Gastrocnemius medialis (tissue), 4 donors: Measurements from ENCODE around the gene HPCAL1. TPM values are rescaled to one million over a fixed set of nuclear protein-coding genes. Genes with fewer than 3 reads are reported as not detected.

Source experiments
- ATAC-seq, 2 donors: fragments of 150-250 bp; one replicate each; pipeline ENCODE4 v1.9.1; 2016
- DNase-seq, 2 donors: peaks; one replicate each; pipeline ENCODE4 v3.0.0-alpha.2; 2019
- H3K27ac ChIP-seq, 4 donors: fragments of 200-600 bp; sonication (generic); 1 replicate in 1 of 4; 2 replicates in 3 of 4; pipeline ENCODE4 v1.5.1; 2016 to 2018; ENCODE audit warnings: mild to moderate bottlenecking in 2 of 4, moderate library complexity in 1 of 4
- H3K27me3 ChIP-seq, 3 donors: fragments of 200-600 bp; sonication (generic) in 2 of 3; 1 replicate in 1 of 3; 2 replicates in 2 of 3; pipeline versions ENCODE4 v1.5.1 to v1.6.0; 2016 to 2019; ENCODE audit warnings: mild to moderate bottlenecking in 1 of 3, moderate library complexity in 1 of 3
- H3K36me3 ChIP-seq, 2 donors: fragments of 200-600 bp; sonication (generic) in 1 of 2; one replicate each; pipeline ENCODE4 v1.5.1; 2017 to 2018
- H3K4me1 ChIP-seq, 2 donors: fragments of 200-600 bp; sonication (generic) in 1 of 2; one replicate each; pipeline ENCODE4 v1.5.1; 2016 to 2017; ENCODE audit warnings: mild to moderate bottlenecking in 2 of 2
- H3K4me3 ChIP-seq, 4 donors: fragments of 200-600 bp; sonication (generic) in 3 of 4; 1 replicate in 1 of 4; 2 replicates in 3 of 4; pipeline ENCODE4 v1.5.1; 2016 to 2019; ENCODE audit warnings: mild to moderate bottlenecking in 2 of 4
- H3K9me3 ChIP-seq, 3 donors: fragments of 200-600 bp; sonication (generic) in 2 of 3; 1 replicate in 1 of 3; 2 replicates in 2 of 3; pipeline ENCODE4 v1.5.1; 2016 to 2019
- CTCF ChIP-seq, 5 experiments: fragments of 450-650 bp in 3 of 5; fragments of 200-600 bp in 2 of 5; sonication (generic) in 2 of 5; IDR thresholded peaks in 4 of 5; conservative IDR thresholded peaks in 1 of 5; 1 replicate in 4 of 5; 2 replicates in 1 of 5; pipeline ENCODE4 v1.5.1; 2016 to 2019; ENCODE audit warnings: antibody characterized with exemption in 5 of 5, mild to moderate bottlenecking in 3 of 5, moderate library complexity in 3 of 5
- POLR2A ChIP-seq, 2 donors: fragments of 450-650 bp; IDR thresholded peaks; one replicate each; pipeline ENCODE4 v1.6.1; 2017; ENCODE audit warnings: antibody characterized with exemption in 2 of 2, mild to moderate bottlenecking in 2 of 2, moderate library complexity in 2 of 2
- in situ Hi-C, 4 donors: fragments of 200-750 bp; cut with MboI; loops; one replicate each; pipeline versions ENCODE4 v1.15.0 to v1.8.0; 2017; ENCODE audit warnings: low sequenced_read_pairs in 4 of 4
- intact Hi-C: fragments of 100-400 bp; cut with DNase I; formaldehyde crosslinking; loops from one replicate; pipeline ENCODE4 v1.15.1; 2023; ENCODE audit warnings: low total_unique reads
- total RNA-seq, 4 donors: library from RNA; depleted of rRNA; stranded (reverse); fragments of >200 nt; gene quantifications; one replicate each; pipeline versions ENCODE4 v1.1.0 to v1.2.3, GENCODE V29; 2016

Gene HPCAL1
- total RNA-seq, 4 donors from 2014 or later, result 29.0 to 45.5 (median 34.5) TPM

- in situ Hi-C loops (no loop called here), intact Hi-C loops (no loop called here)
- Histone ChIP-seq H3K27ac (no peak overlapping the region), H3K9me3 (no peaks in the 10 kb centered on the region), H3K36me3 (no peaks in the 10 kb centered on the region), H3K4me1 (no peaks in the 10 kb centered on the region), H3K4me3 (no peak overlapping the region), H3K27me3 (no peaks in the 10 kb centered on the region)
- DNase-seq, result no peak
- no peak for ATAC-seq
- TF ChIP-seq CTCF (IDR thresholded peaks at IDR 0.05 in 4 of 5, conservative IDR thresholded peaks at IDR 0.05 in 1 of 5), result no peak
- TF ChIP-seq POLR2A (IDR thresholded peaks at IDR 0.05), result no peak
Measured at GRCh38 chr2:10316336-10316735, 13.6 kb downstream of the HPCAL1 start.

GRCh38 chr2:10316860-10317259 is 14.2 kb downstream of the HPCAL1 start:
- Histone ChIP-seq H3K4me1 (no peaks in the 10 kb centered on the region), H3K4me3 (no peak overlapping the region), H3K9me3 (no peaks in the 10 kb centered on the region), H3K36me3 (no peaks in the 10 kb centered on the region), H3K27me3 (no peaks in the 10 kb centered on the region), H3K27ac (no peak overlapping the region)
- in situ Hi-C loops (no loop called here), intact Hi-C loops (no loop called here)
- TF ChIP-seq CTCF (IDR thresholded peaks at IDR 0.05 in 4 of 5, conservative IDR thresholded peaks at IDR 0.05 in 1 of 5), result no peak
- TF ChIP-seq POLR2A (IDR thresholded peaks at IDR 0.05), result no peak
- DNase-seq (no peak), ATAC-seq (no peak)

- H3K36me3 ChIP-seq, result no peaks in the 10 kb centered on the region
- H3K4me3 ChIP-seq, result no peak overlapping the region
- ATAC-seq (no peak), DNase-seq (no peak)
- H3K9me3 ChIP-seq, result no peaks in the 10 kb centered on the region
- in situ Hi-C loops, result no loop called here
- no peaks in the 10 kb centered on the region for H3K27me3 ChIP-seq
- TF ChIP-seq CTCF (IDR thresholded peaks at IDR 0.05 in 4 of 5, conservative IDR thresholded peaks at IDR 0.05 in 1 of 5), result no peak
- no peak for TF ChIP-seq POLR2A (IDR thresholded peaks at IDR 0.05)
- no peak overlapping the region for H3K27ac ChIP-seq
- H3K4me1 ChIP-seq, result no peaks in the 10 kb centered on the region
- intact Hi-C loops, result no loop called here
Measured at GRCh38 chr2:10317646-10318045, 14.9 kb downstream of the HPCAL1 start.

- Histone ChIP-seq H3K27me3 (no peaks in the 10 kb centered on the region), H3K27ac (no peak overlapping the region), H3K9me3 (no peaks in the 10 kb centered on the region), H3K36me3 (no peaks in the 10 kb centered on the region), H3K4me1 (no peaks in the 10 kb centered on the region), H3K4me3 (no peak overlapping the region)
- in situ Hi-C loops (no loop called here), intact Hi-C loops (no loop called here)
- DNase-seq, result no peak
- no peak for ATAC-seq
- no peak for TF ChIP-seq CTCF (IDR thresholded peaks at IDR 0.05 in 4 of 5, conservative IDR thresholded peaks at IDR 0.05 in 1 of 5)
- TF ChIP-seq POLR2A (IDR thresholded peaks at IDR 0.05), result no peak
Measured at GRCh38 chr2:10318345-10318744, 15.6 kb downstream of the HPCAL1 start.

- TF ChIP-seq POLR2A (IDR thresholded peaks at IDR 0.05) (no peak), CTCF (IDR thresholded peaks at IDR 0.05 in 4 of 5, conservative IDR thresholded peaks at IDR 0.05 in 1 of 5) (no peak)
- H3K9me3 ChIP-seq, result no peaks in the 10 kb centered on the region
- in situ Hi-C loops, result no loop called here
- no peaks in the 10 kb centered on the region for H3K4me1 ChIP-seq
- no peak overlapping the region for H3K27ac ChIP-seq
- no peaks in the 10 kb centered on the region for H3K27me3 ChIP-seq
- DNase-seq (no peak), ATAC-seq (no peak)
- intact Hi-C loops, result no loop called here
- no peaks in the 10 kb centered on the region for H3K36me3 ChIP-seq
- H3K4me3 ChIP-seq, result no peak overlapping the region
Measured at GRCh38 chr2:10319892-10320574, 17.3 kb downstream of the HPCAL1 start.
